Lung (tissue), 12 donors: ENCODE measurements around the gene NCL. TPM values are rescaled to one million over a fixed set of nuclear protein-coding genes. Genes with fewer than 3 reads are reported as not detected.

Source experiments
- ATAC-seq: fragments of 200-7000 bp; cut with Tn5 transposase; one replicate; pipeline ENCODE4 v1.9.1; 2020; ENCODE audit warnings: moderate number of reproducible peaks; ENCODE audit not compliant: insufficient read depth, low FRiP score
- DNase-seq, 3 donors: peaks; one replicate each; pipeline ENCODE4 v3.0.0-alpha.2; 2013 to 2017
- H3K27ac ChIP-seq, 2 donors: one replicate each; pipeline ENCODE4 v1.5.1; 2013; ENCODE audit warnings: mild to moderate bottlenecking in 2 of 2, moderate library complexity in 2 of 2, control low read depth in 1 of 2, inconsistent platforms in 1 of 2, low read depth in 1 of 2, low read length in 1 of 2
- H3K27me3 ChIP-seq, 3 donors: one replicate each; pipeline ENCODE4 v1.5.1; 2013; ENCODE audit warnings: low read length in 2 of 3; ENCODE audit not compliant: control insufficient read depth in 3 of 3, insufficient read depth in 3 of 3
- H3K36me3 ChIP-seq, 4 donors: one replicate each; pipeline ENCODE4 v1.5.1; 2013; ENCODE audit warnings: low read length in 4 of 4, mild to moderate bottlenecking in 1 of 4, moderate library complexity in 1 of 4; ENCODE audit not compliant: control insufficient read depth in 4 of 4, insufficient read depth in 4 of 4
- H3K4me1 ChIP-seq, 5 donors: one replicate each; pipeline ENCODE4 v1.5.1; 2013; ENCODE audit warnings: low read length in 5 of 5, mild to moderate bottlenecking in 2 of 5, moderate library complexity in 1 of 5; ENCODE audit not compliant: control insufficient read depth in 5 of 5, insufficient read depth in 5 of 5
- H3K4me3 ChIP-seq: one replicate; pipeline ENCODE4 v1.5.1; 2013; ENCODE audit warnings: mild to moderate bottlenecking, control low read depth, moderate library complexity
- H3K9ac ChIP-seq, 2 donors: one replicate each; pipeline ENCODE4 v1.5.1; 2013; ENCODE audit warnings: low read length in 2 of 2, control low read depth in 1 of 2; ENCODE audit not compliant: insufficient read depth in 1 of 2
- H3K9me3 ChIP-seq, 4 donors: one replicate each; pipeline ENCODE4 v1.5.1; 2013; ENCODE audit warnings: low read length in 3 of 4, mild to moderate bottlenecking in 1 of 4, moderate library complexity in 1 of 4; ENCODE audit not compliant: control insufficient read depth in 4 of 4, insufficient read depth in 3 of 4
- CTCF ChIP-seq: IDR thresholded peaks from 2 replicates; pipeline ENCODE4 v1.5.1; 2012; ENCODE audit warnings: mild to moderate bottlenecking; ENCODE audit errors: control extremely low read depth, extremely low read depth
- WGBS, 2 donors: extraction: QIAGEN DNeasy Blood & Tissue Kit; methylation state at CpG; one replicate each; pipeline ENCODE4 v1.1.7; 2013; 5-methylcytosine and 5-hydroxymethylcytosine counted together
- polyA plus RNA-seq, 2 donors: library from polyadenylated mRNA; stranded (reverse); fragments of 200-250 nt; gene quantifications; one replicate each; pipeline ENCODE4 v1.2.1, GENCODE V29; 2013
- total RNA-seq, 2 donors: library from RNA; depleted of rRNA in 1 of 2; stranded (reverse); fragments of >200 nt in 1 of 2; gene quantifications; one replicate each; pipeline ENCODE4 v1.2.1, GENCODE V29; 2014 to 2021
- donor health status: control.
- donor health status: control.
- donor health status: Bipolar disorder and iron deficiency.
- donor health status: healthy.
- donor health status: DM: yes; HTN: yes; CAD: no.

NCL gene
- total and polyA plus RNA-seq, 4 donors: 144 to 373 (median 331) TPM

GRCh38 chr2:231486851-231487596, 22.7 kb upstream of the NCL start:
- H3K4me3 ChIP-seq: no peak overlapping the region
- 90 to 95% methylated on average over 6 of the region's 6 CpGs for WGBS, 2 donors

GRCh38 chr2:231483398-231484329, 19.4 kb upstream of the NCL start:
- Histone ChIP-seq H3K27ac (peak overlapping the region; percentile 58 to 88), H3K4me3 (peak overlapping the region; percentile 39), H3K27me3 (no peaks in the 10 kb centered on the region), H3K4me1 (peaks cover 0 to 7% (median 0%) of the 10 kb centered on the region in 5 donors), H3K9me3 (no peaks in the 10 kb centered on the region), H3K9ac (no peak overlapping the region), H3K36me3 (no peaks in the 10 kb centered on the region)
- ATAC-seq (peak; percentile 60), DNase-seq (peak in 2 of 3 donors; percentile 28 to 40)
- no peak for TF ChIP-seq CTCF
- 51 to 54% methylated on average over 64 to 65 of the region's 65 CpGs for WGBS, 2 donors

More at GRCh38 chr2:231486851-231487596, 22.7 kb upstream of the NCL start:
- Histone ChIP-seq H3K9me3 (no peaks in the 10 kb centered on the region), H3K27me3 (no peaks in the 10 kb centered on the region), H3K4me1 (peaks cover 0 to 7% (median 0%) of the 10 kb centered on the region in 5 donors), H3K36me3 (no peaks in the 10 kb centered on the region), H3K27ac (no peak overlapping the region), H3K9ac (no peak overlapping the region)
- no peak for DNase-seq
- ATAC-seq: no peak
- no peak for TF ChIP-seq CTCF

- ATAC-seq: peak; percentile 88
- WGBS, 2 donors: 14 to 19% methylated on average over 34 to 36 of the region's 36 CpGs
- peak; percentile 68 to 80 (median 75) for DNase-seq
- no peaks in the 10 kb centered on the region for H3K9me3 ChIP-seq
- H3K4me3 ChIP-seq: peak overlapping the region; percentile 39
- TF ChIP-seq CTCF: peak; percentile 79
- peaks cover 0 to 7% (median 0%) of the 10 kb centered on the region in 5 donors for H3K4me1 ChIP-seq
- H3K36me3 ChIP-seq: no peaks in the 10 kb centered on the region
- H3K27ac ChIP-seq: peak overlapping the region; percentile 58 to 88
- no peaks in the 10 kb centered on the region for H3K27me3 ChIP-seq
- H3K9ac ChIP-seq: no peak overlapping the region
Measured at GRCh38 chr2:231482806-231483391, 18.6 kb upstream of the NCL start.
